B cell (primary cell): ENCODE results near the gene DLST.

Experiments used
- CTCF ChIP-seq: fragments of 200-600 bp; IDR thresholded peaks from one replicate; pipeline ENCODE4 v1.8.0; 2022; ENCODE audit warnings: antibody characterized with exemption, mild to moderate bottlenecking
- EZH2 ChIP-seq: IDR thresholded peaks from 2 replicates; pipeline ENCODE4 v1.6.1; 2012; ENCODE audit warnings: borderline replicate concordance, low read depth, mild to moderate bottlenecking, moderate library complexity, low read length; ENCODE audit not compliant: insufficient read depth, poor library complexity, severe bottlenecking

- TF ChIP-seq CTCF (no peak), EZH2 (no peak)
These were observed 60.0 kb downstream of the DLST start for GRCh38 chr14:74941676-74942097.
